GM23338 (cell line): ENCODE results near the gene SMTN. TPM values are rescaled to one million over a fixed set of nuclear protein-coding genes. Genes with fewer than 3 reads are reported as not detected.

ENCODE experiments used
- ATAC-seq: fragments of 200-7000 bp; cut with Tn5 transposase; 3 replicates; pipeline ENCODE4 v1.9.1; 2020
- DNase-seq: peaks from one replicate; pipeline ENCODE4 v3.0.0-alpha.2; 2015; ENCODE audit warnings: low spot score
- H2AFZ ChIP-seq: fragments of 200-600 bp; sonication (generic); 2 replicates; pipeline ENCODE4 v1.8.0; 2016; ENCODE audit warnings: antibody characterized with exemption, mild to moderate bottlenecking, moderate library complexity
- H3F3A ChIP-seq: fragments of 200-600 bp; sonication (generic); replicated peaks from 2 replicates; pipeline ENCODE4 v1.8.0; 2017; ENCODE audit warnings: antibody characterized with exemption, mixed run types, low read depth
- H3K27ac ChIP-seq: fragments of 200-600 bp; sonication (generic); 2 replicates; pipeline ENCODE4 v1.6.1; 2016; ENCODE audit warnings: low read depth
- H3K27me3 ChIP-seq: fragments of 200-600 bp; sonication (generic); 2 replicates; pipeline ENCODE4 v1.8.0; 2016; ENCODE audit warnings: mild to moderate bottlenecking, mixed run types, moderate library complexity; ENCODE audit not compliant: insufficient read depth
- H3K36me3 ChIP-seq: fragments of 200-600 bp; sonication (generic); 2 replicates; pipeline ENCODE4 v1.8.0; 2016; ENCODE audit warnings: mild to moderate bottlenecking; ENCODE audit not compliant: insufficient read depth
- H3K4me1 ChIP-seq: fragments of 200-600 bp; sonication (generic); 2 replicates; pipeline ENCODE4 v1.8.0; 2016; ENCODE audit warnings: mild to moderate bottlenecking, moderate library complexity; ENCODE audit not compliant: insufficient read depth
- H3K4me2 ChIP-seq: fragments of 200-600 bp; sonication (generic); 2 replicates; pipeline ENCODE4 v1.7.1; 2017; ENCODE audit warnings: mixed run types
- H3K4me3 ChIP-seq: fragments of 200-600 bp; sonication (generic); 2 replicates; pipeline ENCODE4 v1.6.1; 2016; ENCODE audit warnings: mixed run types
- H3K79me2 ChIP-seq: fragments of 200-600 bp; sonication (generic); replicated peaks from 2 replicates; pipeline ENCODE4 v1.8.0; 2017; ENCODE audit warnings: mild to moderate bottlenecking; ENCODE audit not compliant: insufficient read depth
- H3K9me2 ChIP-seq: fragments of 200-600 bp; sonication (generic); 2 replicates; pipeline ENCODE4 v1.8.0; 2017; ENCODE audit not compliant: insufficient read depth
- H4K20me1 ChIP-seq: fragments of 200-600 bp; sonication (generic); replicated peaks from 2 replicates; pipeline ENCODE4 v1.8.0; 2017; ENCODE audit warnings: mild to moderate bottlenecking; ENCODE audit not compliant: insufficient read depth
- H3K27ac Mint-ChIP-seq: 2 replicates; pipeline ENCODE4 v1.8.0; 2020; ENCODE audit warnings: inconsistent platforms, mild to moderate bottlenecking, moderate library complexity, mixed read lengths
- H3K27me3 Mint-ChIP-seq: 3 replicates; pipeline ENCODE4 v1.8.0; 2022; ENCODE audit warnings: low read depth, mild to moderate bottlenecking, moderate library complexity, mixed read lengths, inconsistent platforms; ENCODE audit not compliant: insufficient read depth, poor library complexity
- H3K36me3 Mint-ChIP-seq: 3 replicates; pipeline ENCODE4 v1.8.0; 2021; ENCODE audit warnings: low read depth, mild to moderate bottlenecking, inconsistent platforms, moderate library complexity, mixed read lengths
- H3K4me1 Mint-ChIP-seq: 3 replicates; pipeline ENCODE4 v1.8.0; 2020; ENCODE audit warnings: mild to moderate bottlenecking, inconsistent platforms, mixed read lengths
- H3K4me3 Mint-ChIP-seq: 3 replicates; pipeline ENCODE4 v1.8.0; 2021; ENCODE audit warnings: moderate library complexity, mild to moderate bottlenecking, inconsistent platforms, mixed read lengths
- H3K9me3 Mint-ChIP-seq: 3 replicates; pipeline ENCODE4 v1.8.0; 2020; ENCODE audit warnings: moderate library complexity, mild to moderate bottlenecking, inconsistent platforms, mixed read lengths
- CREB1 ChIP-seq: fragments of 250-450 bp; sonication (Bioruptor Pico); IDR thresholded peaks from 2 replicates; pipeline ENCODE4 v1.5.0; 2020; ENCODE audit warnings: low read depth, mild to moderate bottlenecking, moderate library complexity
- CTCF ChIP-seq, 2 experiments: fragments of 200-600 bp in 1 of 2; sonication (generic) in 1 of 2; conservative IDR thresholded peaks; 2 replicates each; pipeline versions ENCODE4 v1.5.1 to v1.6.1; 2016 to 2017; ENCODE audit warnings: antibody characterized with exemption in 2 of 2, low read depth in 2 of 2, mild to moderate bottlenecking in 2 of 2, moderate library complexity in 1 of 2
- ETS1 ChIP-seq: IDR thresholded peaks from 2 replicates; pipeline ENCODE4 v1.6.1; 2016; ENCODE audit warnings: antibody characterized with exemption
- EZH2phosphoT487 ChIP-seq: fragments of 200-600 bp; sonication (generic); IDR thresholded peaks from one replicate; pipeline ENCODE4 v1.8.1; 2018; ENCODE audit warnings: antibody characterized with exemption; ENCODE audit not compliant: unreplicated experiment
- JUNB ChIP-seq: IDR thresholded peaks from one replicate; pipeline ENCODE4 v1.6.1; 2016; ENCODE audit warnings: antibody characterized with exemption; ENCODE audit not compliant: unreplicated experiment
- NANOG ChIP-seq: IDR thresholded peaks from 2 replicates; pipeline ENCODE4 v1.6.1; 2016; ENCODE audit warnings: antibody characterized with exemption, borderline replicate concordance
- POLR2AphosphoS5 ChIP-seq: IDR thresholded peaks from 2 replicates; pipeline ENCODE4 v1.6.1; 2016; ENCODE audit warnings: antibody characterized with exemption, low read depth
- REST ChIP-seq: IDR thresholded peaks from one replicate; pipeline ENCODE4 v1.6.1; 2018; ENCODE audit warnings: antibody characterized with exemption; ENCODE audit not compliant: unreplicated experiment
- STAT1 ChIP-seq: IDR thresholded peaks from one replicate; pipeline ENCODE4 v1.6.1; 2016; ENCODE audit warnings: antibody characterized with exemption; ENCODE audit not compliant: unreplicated experiment
- ZNF114 ChIP-seq: fragments of 250-450 bp; sonication (Bioruptor Pico); IDR thresholded peaks from 2 replicates; pipeline ENCODE4 v1.5.0; 2020; ENCODE audit warnings: mild to moderate bottlenecking, moderate library complexity
- ZNF331 ChIP-seq: fragments of 250-450 bp; sonication (Bioruptor Pico); IDR thresholded peaks from 2 replicates; pipeline ENCODE4 v1.5.0; 2020; ENCODE audit warnings: low read depth, mild to moderate bottlenecking, moderate library complexity
- ZNF462 ChIP-seq: fragments of 250-450 bp; sonication (Bioruptor Pico); IDR thresholded peaks from 2 replicates; pipeline ENCODE4 v1.5.0; 2020; ENCODE audit warnings: mild to moderate bottlenecking, moderate library complexity
- polyA plus RNA-seq: library from polyadenylated mRNA; unstranded; fragments of >200 nt; fragmentation: Nextera tagmentation; extraction: Ambion mirVana; gene quantifications from 2 replicates; pipeline ENCODE4 v1.2.1, GENCODE V29; 2016
- total RNA-seq: library from RNA; depleted of rRNA; stranded (reverse); fragments of >200 nt; shearing (Covaris generic); gene quantifications from 2 replicates; pipeline ENCODE4 v1.2.3, GENCODE V29; 2014

SMTN gene
- total and polyA plus RNA-seq, 2 experiments from 2014 or later, result 27.4 to 32.2 TPM

GRCh38 chr22:31104869-31105268 is 23.8 kb downstream of the SMTN start (continued):
- peak; percentile 80 to 91 for TF ChIP-seq CTCF (conservative IDR thresholded peaks at IDR 0.05; ENCODE audit: low read depth in 2 of 2)
- TF ChIP-seq JUNB, result no peak
- no peak for TF ChIP-seq EZH2phosphoT487
- no peak for TF ChIP-seq ZNF114
- peak; percentile 50 for TF ChIP-seq POLR2AphosphoS5
- no peak for TF ChIP-seq REST
- no peak for TF ChIP-seq ZNF331 (CRISPR knock-in tag)
- TF ChIP-seq CREB1, result peak; percentile 45
- TF ChIP-seq NANOG, result no peak
- no peak for TF ChIP-seq STAT1
- no peak for TF ChIP-seq ETS1

- Mint-ChIP-seq H3K9me3 (no peaks in the 10 kb centered on the region; the same call in 2 of the 3 replicates), H3K27ac (no peak overlapping the region), H3K36me3 (no peaks in the 10 kb centered on the region), H3K27me3 (peaks cover 45% of the 10 kb centered on the region), H3K4me3 (peak overlapping the region; percentile 48; the same call in 2 of the 3 replicates), H3K4me1 (peaks cover 9% of the 10 kb centered on the region)
- no peak overlapping the region for H3K27ac ChIP-seq
- H3K4me1 ChIP-seq, result peaks cover 25% of the 10 kb centered on the region
- H3F3A ChIP-seq, result peaks cover 13% of the 10 kb centered on the region; the same call in 1 of the 2 replicates
- peaks cover 6% of the 10 kb centered on the region; the same call in 1 of the 2 replicates for H4K20me1 ChIP-seq
- peaks cover 22% of the 10 kb centered on the region for H3K27me3 ChIP-seq
- no peaks in the 10 kb centered on the region for H3K9me2 ChIP-seq
- peak overlapping the region; percentile 48 for H3K4me3 ChIP-seq
- H3K36me3 ChIP-seq, result no peaks in the 10 kb centered on the region
- H3K79me2 ChIP-seq, result no peaks in the 10 kb centered on the region
- H3K4me2 ChIP-seq, result peak overlapping the region; percentile 78
- DNase-seq (no peak), ATAC-seq (no peak)
- H2AFZ ChIP-seq, result no peak overlapping the region
- TF ChIP-seq JUNB (no peak), CREB1 (no peak), EZH2phosphoT487 (no peak), ZNF462 (CRISPR knock-in tag) (no peak)
Measured at GRCh38 chr22:31105282-31105929, 24.3 kb downstream of the SMTN start.
